B cell (primary cell): ENCODE measurements around the gene STAMBPL1. TPM values are rescaled to one million over a fixed set of nuclear protein-coding genes. Genes with fewer than 3 reads are reported as not detected.

Experiments
- ATAC-seq: fragments of 200-7000 bp; cut with Tn5 transposase; one replicate; pipeline ENCODE4 v1.10.0; 2021; ENCODE audit warnings: low read depth, mild to moderate bottlenecking, moderate number of reproducible peaks, moderate library complexity
- CTCF ChIA-PET: fragments of 350-600 bp; sonication (Branson Sonifier 250); formaldehyde crosslinking; loops from one replicate; lab custom pipeline; 2021; ENCODE audit warnings: antibody characterized with exemption, inconsistent platforms; lab: Charles Lee
- POLR2A ChIA-PET: fragments of 350-600 bp; sonication (Branson Sonifier 250); formaldehyde crosslinking; loops from one replicate; lab custom pipeline; 2021; ENCODE audit warnings: antibody characterized with exemption; lab: Charles Lee
- DNase-seq: peaks from one replicate; pipeline ENCODE4 v3.0.0; 2013
- H2AFZ ChIP-seq: 2 replicates; pipeline ENCODE4 v1.6.1; 2012; ENCODE audit warnings: mild to moderate bottlenecking, low read depth, low read length; ENCODE audit not compliant: insufficient read depth, poor library complexity, severe bottlenecking
- H3K27ac ChIP-seq, 2 donors: 1 replicate in 1 of 2; 2 replicates in 1 of 2; pipeline ENCODE4 v1.5.1; 2012 to 2013; ENCODE audit warnings: low read length in 2 of 2, mild to moderate bottlenecking in 2 of 2, moderate library complexity in 1 of 2
- H3K27me3 ChIP-seq, 4 experiments: fragments of 200-600 bp in 1 of 4; sonication (generic) in 1 of 4; replicated peaks in 1 of 4; 1 replicate in 2 of 4; 2 replicates in 2 of 4; pipeline versions ENCODE4 v1.6.1 to v1.7.0; 2013 to 2016; ENCODE audit warnings: low read length in 3 of 4, mild to moderate bottlenecking in 2 of 4, mixed read lengths in 1 of 4, moderate library complexity in 1 of 4; ENCODE audit not compliant: insufficient read depth in 4 of 4, control insufficient read depth in 3 of 4; ENCODE audit errors: control extremely low read depth in 1 of 4
- H3K36me3 ChIP-seq, 2 experiments: replicated peaks in 1 of 2; 1 replicate in 1 of 2; 2 replicates in 1 of 2; pipeline versions ENCODE4 v1.6.1 to v1.7.1; 2013; ENCODE audit warnings: low read length in 1 of 2; ENCODE audit not compliant: insufficient read depth in 2 of 2, control insufficient read depth in 1 of 2; ENCODE audit errors: control extremely low read depth in 1 of 2, extremely low read depth in 1 of 2
- H3K4me1 ChIP-seq, 2 donors: fragments of 200-600 bp in 1 of 2; sonication (generic) in 1 of 2; 1 replicate in 1 of 2; 2 replicates in 1 of 2; pipeline versions ENCODE4 v1.5.1 to v1.6.1; 2013 to 2017; ENCODE audit warnings: low read length in 2 of 2; ENCODE audit not compliant: control insufficient read depth in 2 of 2, insufficient read depth in 2 of 2
- H3K4me2 ChIP-seq: replicated peaks from 2 replicates; pipeline ENCODE3; 2012; ENCODE audit warnings: mild to moderate bottlenecking, low read depth, low read length; ENCODE audit not compliant: poor library complexity, severe bottlenecking
- H3K4me3 ChIP-seq, 5 experiments: fragments of 200-600 bp in 1 of 5; sonication (generic) in 1 of 5; 1 replicate in 3 of 5; 2 replicates in 2 of 5; pipeline versions ENCODE4 v1.5.1 to v1.7.0; 2011 to 2016; ENCODE audit warnings: low read length in 4 of 5, mild to moderate bottlenecking in 4 of 5, low read depth in 2 of 5, control low read depth in 1 of 5, moderate library complexity in 1 of 5; ENCODE audit not compliant: insufficient read depth in 1 of 5; ENCODE audit errors: control extremely low read depth in 1 of 5, extremely low read depth in 1 of 5
- H3K79me2 ChIP-seq: fragments of 200-600 bp; sonication (generic); one replicate; pipeline ENCODE4 v1.6.0; 2016; ENCODE audit warnings: low read length; ENCODE audit not compliant: control insufficient read depth, insufficient read depth
- H3K9ac ChIP-seq: fragments of 200-600 bp; sonication (generic); 2 replicates; pipeline ENCODE4 v1.6.1; 2017; ENCODE audit warnings: mild to moderate bottlenecking, low read length, moderate library complexity
- H3K9me3 ChIP-seq, 3 donors: one replicate each; pipeline versions ENCODE4 v1.6.1 to v1.7.1; 2013; ENCODE audit warnings: low read length in 2 of 3; ENCODE audit not compliant: control insufficient read depth in 2 of 3, insufficient read depth in 1 of 3; ENCODE audit errors: control extremely low read depth in 1 of 3
- H4K20me1 ChIP-seq: 2 replicates; pipeline ENCODE4 v1.6.0; 2012; ENCODE audit warnings: mild to moderate bottlenecking, low read length; ENCODE audit not compliant: insufficient read depth, control insufficient read depth, poor library complexity, severe bottlenecking
- H3K27ac Mint-ChIP-seq: one replicate; pipeline ENCODE4 v1.8.0; 2021; ENCODE audit warnings: mixed read lengths
- H3K27me3 Mint-ChIP-seq: one replicate; pipeline ENCODE4 v1.8.0; 2021; ENCODE audit warnings: mixed read lengths
- H3K4me1 Mint-ChIP-seq: one replicate; pipeline ENCODE4 v1.8.0; 2021; ENCODE audit warnings: mixed read lengths
- H3K4me3 Mint-ChIP-seq: one replicate; pipeline ENCODE4 v1.8.0; 2021; ENCODE audit warnings: mixed read lengths
- H3K9me3 Mint-ChIP-seq: one replicate; pipeline ENCODE4 v1.8.0; 2022; ENCODE audit warnings: mixed read lengths; ENCODE audit not compliant: insufficient read depth
- EZH2 ChIP-seq: IDR thresholded peaks from 2 replicates; pipeline ENCODE4 v1.6.1; 2012; ENCODE audit warnings: borderline replicate concordance, low read depth, mild to moderate bottlenecking, moderate library complexity, low read length; ENCODE audit not compliant: insufficient read depth, poor library complexity, severe bottlenecking
- WGBS: methylation state at CpG from one replicate; pipeline ENCODE4 v1.1.5; 2013; ENCODE audit warnings: missing lambda C conversion rate; ENCODE audit not compliant: insufficient coverage; 5-methylcytosine and 5-hydroxymethylcytosine counted together
- intact Hi-C: fragments of 100-400 bp; cut with micrococcal nuclease; formaldehyde crosslinking; loops from one replicate; pipeline ENCODE4 v1.10.0; 2022
- polyA plus RNA-seq: library from polyadenylated mRNA; depleted of rRNA; stranded (reverse); fragments of >200 nt; gene quantifications from 2 replicates; pipeline ENCODE4 v1.2.3, GENCODE V29; 2012
- total RNA-seq, 2 donors: library from RNA; stranded (reverse); fragments of 120-200 nt in 1 of 2; gene quantifications; 1 replicate in 1 of 2; 2 replicates in 1 of 2; pipeline versions ENCODE4 v1.2.3 to v1.2.4, GENCODE V29; 2013 to 2022
- TF ChIP-seq, protein P1 (sequence below): fragments of 200-600 bp; IDR thresholded peaks from one replicate; pipeline ENCODE4 v1.8.0; 2022; ENCODE audit warnings: antibody characterized with exemption, mild to moderate bottlenecking

The STAMBPL1 gene
- total and polyA plus RNA-seq, 2 donors (not counting 1 experiment from before 2014, with no cell fraction given) = 50.3 to 64.2 TPM

DNA sequence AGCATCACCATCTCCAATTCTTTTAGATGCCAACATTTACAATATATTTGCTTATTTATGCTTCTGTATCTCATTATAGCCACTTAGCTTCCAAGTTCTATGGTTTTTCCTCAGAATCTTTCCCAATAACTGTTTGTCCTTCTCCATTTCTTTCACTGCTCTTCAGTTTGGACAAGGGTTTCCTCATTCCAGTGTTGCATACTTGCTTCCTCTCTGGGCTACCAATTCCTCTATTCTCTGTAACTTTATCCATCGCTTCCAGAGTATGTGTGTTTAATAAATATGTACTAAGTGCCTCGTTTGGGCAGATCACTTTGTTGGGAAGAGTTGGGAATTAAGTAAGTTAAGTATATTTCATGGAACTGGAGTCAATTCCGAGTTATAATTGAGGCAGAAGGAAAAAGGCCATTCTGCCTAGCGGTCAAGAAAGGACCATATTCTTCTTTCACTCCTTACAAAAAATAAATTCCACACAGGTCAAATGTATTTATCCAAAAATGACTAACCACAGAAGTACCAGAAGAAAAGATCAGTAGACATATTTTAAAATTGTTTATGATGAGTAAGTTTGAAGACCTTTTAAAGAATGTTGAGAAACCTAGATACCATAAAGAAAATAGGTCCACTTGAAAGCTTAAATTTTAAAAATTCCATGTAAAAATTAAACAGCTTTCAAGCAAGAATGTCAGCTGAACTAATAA, 10.8 kb downstream of the STAMBPL1 start:
- no peak overlapping the region for H3K4me3 ChIP-seq
- Mint-ChIP-seq H3K9me3 (no peaks in the 10 kb centered on the region), H3K4me3 (no peak overlapping the region), H3K27ac (peak overlapping the region; percentile 47), H3K27me3 (no peaks in the 10 kb centered on the region), H3K4me1 (peaks cover 60% of the 10 kb centered on the region)
- TF ChIP-seq EZH2 = no peak
- TF ChIP-seq, protein P1, sequence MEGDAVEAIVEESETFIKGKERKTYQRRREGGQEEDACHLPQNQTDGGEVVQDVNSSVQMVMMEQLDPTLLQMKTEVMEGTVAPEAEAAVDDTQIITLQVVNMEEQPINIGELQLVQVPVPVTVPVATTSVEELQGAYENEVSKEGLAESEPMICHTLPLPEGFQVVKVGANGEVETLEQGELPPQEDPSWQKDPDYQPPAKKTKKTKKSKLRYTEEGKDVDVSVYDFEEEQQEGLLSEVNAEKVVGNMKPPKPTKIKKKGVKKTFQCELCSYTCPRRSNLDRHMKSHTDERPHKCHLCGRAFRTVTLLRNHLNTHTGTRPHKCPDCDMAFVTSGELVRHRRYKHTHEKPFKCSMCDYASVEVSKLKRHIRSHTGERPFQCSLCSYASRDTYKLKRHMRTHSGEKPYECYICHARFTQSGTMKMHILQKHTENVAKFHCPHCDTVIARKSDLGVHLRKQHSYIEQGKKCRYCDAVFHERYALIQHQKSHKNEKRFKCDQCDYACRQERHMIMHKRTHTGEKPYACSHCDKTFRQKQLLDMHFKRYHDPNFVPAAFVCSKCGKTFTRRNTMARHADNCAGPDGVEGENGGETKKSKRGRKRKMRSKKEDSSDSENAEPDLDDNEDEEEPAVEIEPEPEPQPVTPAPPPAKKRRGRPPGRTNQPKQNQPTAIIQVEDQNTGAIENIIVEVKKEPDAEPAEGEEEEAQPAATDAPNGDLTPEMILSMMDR = no peak
- peaks cover 87% of the 10 kb centered on the region for H3K79me2 ChIP-seq
- H3K9me3 ChIP-seq = no peaks in the 10 kb centered on the region
- intact Hi-C loops = loop anchor here (1.0 kb wide), 1 partner anchor 10 kb away; no protein-coding TSS in a partner anchor
- H3K4me2 ChIP-seq = no peak overlapping the region
- no peak for ATAC-seq
- POLR2A ChIA-PET = no interaction called here
- H3K27me3 ChIP-seq = no peaks in the 10 kb centered on the region
- no CpG with 5 or more reads among the region's 4 CpGs for WGBS
- no peaks in the 10 kb centered on the region for H4K20me1 ChIP-seq
- no peak overlapping the region for H3K27ac ChIP-seq
- H3K9ac ChIP-seq = no peak overlapping the region
- no peak overlapping the region for H2AFZ ChIP-seq
- CTCF ChIA-PET = interaction anchor here (1.5 kb wide), 1 partner anchor 43 kb away, joined by 3 read pairs; no protein-coding TSS in a partner anchor
- peaks cover 4 to 19% of the 10 kb centered on the region in 2 experiments for H3K36me3 ChIP-seq
- H3K4me1 ChIP-seq = peaks cover 23 to 33% of the 10 kb centered on the region in 2 donors
- DNase-seq = no peak
